ENCODE results near the gene SLC1A1. TPM values are rescaled to one million over a fixed set of nuclear protein-coding genes. Genes with fewer than 3 reads are reported as not detected.

SLC1A1 gene
- 10 to 100 TPM in 1 of 4 donors, 1 to 10 TPM in 3; 1.8 to 12.3 (median 5.6) TPM for total RNA-seq

DNA sequence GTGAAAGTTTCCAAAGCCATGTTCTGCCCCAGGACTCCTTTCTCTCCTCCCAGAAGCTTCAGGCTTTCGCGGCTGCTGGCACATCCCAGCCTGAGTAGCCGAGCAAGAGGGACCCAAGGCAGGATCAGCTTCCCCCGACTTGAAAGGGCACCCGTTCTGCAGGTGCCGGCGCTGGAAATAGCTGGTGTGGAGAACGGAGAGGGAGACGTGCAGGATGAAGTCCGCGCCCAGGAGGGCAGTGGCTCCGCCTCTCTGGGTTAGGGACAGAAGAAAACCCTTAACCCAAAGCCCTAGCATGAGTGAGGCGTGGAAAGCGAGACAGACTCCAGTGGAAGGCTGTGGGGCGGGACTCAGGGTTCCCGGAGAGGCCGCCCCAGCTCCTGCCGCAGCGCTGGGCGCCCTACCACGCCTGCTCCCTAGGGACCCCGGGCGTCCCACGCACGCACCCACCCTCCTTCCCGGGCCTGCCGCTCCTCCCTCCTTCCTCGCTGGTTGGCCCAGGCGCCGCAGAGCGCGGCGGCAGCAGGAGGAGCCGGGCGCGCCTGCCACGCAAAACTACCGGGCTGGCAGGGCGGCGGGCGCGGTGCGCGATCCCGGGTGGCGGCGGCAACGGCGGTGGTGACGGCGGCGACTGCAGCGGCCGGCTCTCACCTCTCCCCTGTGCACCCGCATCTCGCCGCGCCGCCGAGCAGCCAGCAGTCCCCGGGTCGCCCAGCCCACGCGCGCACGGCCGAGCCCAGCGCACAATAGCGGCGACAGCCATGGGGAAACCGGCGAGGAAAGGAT lies at the start of gene SLC1A1:
Gene SLC1A1, plus strand, starts transcription at position 550 of the 786 bp plus-strand sequence. Its CDS starts 212 bp downstream, at position 762.
- TF ChIP-seq, protein P1, sequence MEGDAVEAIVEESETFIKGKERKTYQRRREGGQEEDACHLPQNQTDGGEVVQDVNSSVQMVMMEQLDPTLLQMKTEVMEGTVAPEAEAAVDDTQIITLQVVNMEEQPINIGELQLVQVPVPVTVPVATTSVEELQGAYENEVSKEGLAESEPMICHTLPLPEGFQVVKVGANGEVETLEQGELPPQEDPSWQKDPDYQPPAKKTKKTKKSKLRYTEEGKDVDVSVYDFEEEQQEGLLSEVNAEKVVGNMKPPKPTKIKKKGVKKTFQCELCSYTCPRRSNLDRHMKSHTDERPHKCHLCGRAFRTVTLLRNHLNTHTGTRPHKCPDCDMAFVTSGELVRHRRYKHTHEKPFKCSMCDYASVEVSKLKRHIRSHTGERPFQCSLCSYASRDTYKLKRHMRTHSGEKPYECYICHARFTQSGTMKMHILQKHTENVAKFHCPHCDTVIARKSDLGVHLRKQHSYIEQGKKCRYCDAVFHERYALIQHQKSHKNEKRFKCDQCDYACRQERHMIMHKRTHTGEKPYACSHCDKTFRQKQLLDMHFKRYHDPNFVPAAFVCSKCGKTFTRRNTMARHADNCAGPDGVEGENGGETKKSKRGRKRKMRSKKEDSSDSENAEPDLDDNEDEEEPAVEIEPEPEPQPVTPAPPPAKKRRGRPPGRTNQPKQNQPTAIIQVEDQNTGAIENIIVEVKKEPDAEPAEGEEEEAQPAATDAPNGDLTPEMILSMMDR (IDR thresholded peaks at IDR 0.05), result no peak
- ATAC-seq (ENCODE audit: low FRiP score), result peak; percentile 84
- DNase-seq (ENCODE audit: low spot score), result peak; percentile 30

DNA sequence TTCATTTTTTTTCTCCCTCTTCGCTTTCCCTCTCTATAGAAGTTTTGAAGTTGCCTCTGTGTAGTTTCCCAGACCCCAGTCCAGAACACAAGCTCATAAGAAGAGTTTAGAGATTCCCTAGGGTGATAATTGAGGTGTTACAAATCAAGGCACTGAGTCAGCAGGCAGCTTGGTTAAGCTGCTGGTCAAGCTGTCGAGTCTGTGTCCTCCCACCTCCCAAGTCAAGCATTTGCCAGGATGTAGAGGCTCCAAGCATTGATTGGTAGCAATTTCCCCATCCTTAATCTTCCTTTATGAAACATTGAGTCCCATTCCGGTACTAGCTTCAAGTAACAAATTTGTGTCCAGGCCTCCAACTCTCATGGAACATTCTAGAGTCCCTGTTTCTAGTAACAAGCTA lies 47.5 kb upstream of the SLC1A1 start:
- DNase-seq (ENCODE audit: low spot score), result no peak
- ATAC-seq (ENCODE audit: low FRiP score), result no peak
- TF ChIP-seq, protein P1 (IDR thresholded peaks at IDR 0.05), result no peak

DNA sequence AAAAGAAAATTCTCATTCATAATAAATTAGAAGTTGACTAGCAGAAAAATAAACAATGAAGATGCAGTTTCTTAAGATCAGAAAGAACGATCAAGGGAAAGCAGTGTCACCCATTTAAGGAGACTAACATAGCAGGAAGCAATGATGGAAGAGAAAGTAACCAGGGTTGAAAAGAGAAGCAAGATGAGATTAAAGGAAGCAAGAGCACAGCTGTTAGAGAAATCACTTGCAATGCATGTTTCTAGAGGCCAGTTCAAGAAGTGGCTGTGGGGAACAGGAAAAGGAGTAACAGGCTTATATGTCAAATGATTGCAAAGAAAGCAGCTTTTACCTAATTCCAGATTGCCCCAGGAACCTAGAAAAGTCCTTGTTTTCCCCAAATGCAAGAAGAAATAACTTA lies 46.8 kb upstream of the SLC1A1 start:
- ATAC-seq (ENCODE audit: low FRiP score), result no peak
- DNase-seq (ENCODE audit: low spot score), result no peak
- TF ChIP-seq, protein P1 (IDR thresholded peaks at IDR 0.05), result no peak

DNA sequence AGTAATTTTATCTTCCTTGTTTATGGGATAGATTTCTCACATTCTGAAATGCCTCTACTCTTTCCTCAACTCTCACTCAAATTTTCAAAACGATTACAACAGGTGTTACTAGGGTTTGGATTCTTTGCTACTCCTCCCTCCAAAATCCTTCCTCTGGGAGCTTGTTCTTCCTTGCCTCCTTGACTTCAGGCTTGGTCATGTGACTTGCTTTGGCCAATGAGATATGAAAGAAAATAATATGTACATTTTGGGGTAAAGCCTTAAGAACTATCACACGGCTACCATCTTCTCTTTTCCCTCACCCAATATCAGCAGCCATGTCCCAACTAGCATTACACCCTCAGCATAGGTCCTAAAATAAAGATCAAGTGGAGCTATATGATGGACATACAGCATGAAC lies 28.8 kb upstream of the SLC1A1 start:
- ATAC-seq (ENCODE audit: low FRiP score) (no peak), DNase-seq (ENCODE audit: low spot score) (no peak)
- TF ChIP-seq, protein P1 (IDR thresholded peaks at IDR 0.05), result no peak

DNA sequence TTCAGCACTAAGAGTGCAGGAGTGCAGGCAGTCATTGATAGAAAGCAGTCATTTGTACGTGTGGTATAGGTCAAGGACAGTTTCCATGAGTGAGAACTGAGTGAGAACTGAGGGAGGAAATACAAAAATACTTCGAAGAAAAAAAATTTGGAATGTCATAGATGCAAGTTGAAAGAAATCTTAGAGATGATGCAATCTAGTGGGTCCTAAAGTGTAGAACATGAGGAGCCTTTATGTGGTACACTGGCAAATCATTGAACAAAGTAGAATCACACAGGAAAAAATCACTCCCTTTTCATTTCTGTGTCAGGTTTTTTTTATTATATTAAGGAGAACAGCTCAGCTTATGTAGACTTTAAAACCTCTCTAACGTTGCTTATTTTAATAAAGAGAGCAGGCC lies 26.4 kb upstream of the SLC1A1 start:
- DNase-seq (ENCODE audit: low spot score) (no peak), ATAC-seq (ENCODE audit: low FRiP score) (no peak)

DNA sequence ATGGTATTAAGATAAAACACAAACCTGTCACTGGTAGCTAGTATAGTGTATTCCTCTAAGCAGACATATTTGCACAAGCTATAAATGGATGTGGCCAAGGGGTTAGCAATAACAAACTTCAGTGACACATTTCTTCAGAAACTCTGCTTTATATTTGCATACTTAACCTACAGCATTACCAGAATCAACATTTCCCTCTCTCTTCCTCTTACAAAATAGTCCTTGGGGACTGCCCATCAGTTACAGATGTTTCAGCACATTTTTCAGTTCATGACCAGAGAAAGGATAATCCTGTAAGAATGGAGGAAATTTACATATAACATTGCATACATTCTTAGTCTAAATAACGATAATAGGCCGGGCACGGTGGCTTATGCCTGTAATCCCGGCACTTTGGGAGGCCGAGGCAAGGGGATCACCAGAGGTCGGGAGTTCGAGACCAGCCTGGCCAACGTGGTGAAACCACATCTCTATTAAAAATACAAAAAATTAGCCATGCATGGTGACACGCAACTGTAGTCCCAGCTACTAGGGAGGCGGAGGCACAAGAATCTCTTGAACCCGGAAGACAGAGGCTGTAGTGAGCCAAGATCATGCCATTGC lies 25.3 kb upstream of the SLC1A1 start:
- TF ChIP-seq, protein P1 (IDR thresholded peaks at IDR 0.05), result no peak
- ATAC-seq (ENCODE audit: low FRiP score) (no peak), DNase-seq (ENCODE audit: low spot score) (no peak)

More for the DNA sequence above, 26.4 kb upstream of the SLC1A1 start:
- TF ChIP-seq, protein P1 (IDR thresholded peaks at IDR 0.05), result no peak

DNA sequence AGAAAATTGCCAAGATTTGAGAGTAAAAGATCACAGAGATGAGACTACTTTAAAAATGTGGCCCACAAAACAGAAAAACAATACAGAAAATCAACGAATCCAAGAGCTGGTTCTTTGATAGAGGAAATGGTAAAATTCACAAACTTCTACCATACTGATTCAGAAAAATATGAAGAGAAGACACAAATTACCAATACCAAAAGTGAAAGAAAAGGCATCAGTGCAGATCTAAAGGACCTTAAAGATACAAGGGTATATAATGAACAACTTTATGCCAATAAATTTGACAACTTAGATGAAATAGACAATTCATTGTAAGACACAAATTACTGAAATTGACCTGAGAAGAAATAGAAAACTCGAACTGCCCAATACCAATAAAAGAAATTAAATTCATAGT lies 24.4 kb upstream of the SLC1A1 start:
- ATAC-seq (ENCODE audit: low FRiP score), result no peak

More for the DNA sequence above, 24.4 kb upstream of the SLC1A1 start:
- TF ChIP-seq, protein P1 (IDR thresholded peaks at IDR 0.05), result no peak
- DNase-seq (ENCODE audit: low spot score), result no peak

Data from omental fat pad (tissue), 4 donors.